ENCODE data around the gene RELL2.

DNA sequence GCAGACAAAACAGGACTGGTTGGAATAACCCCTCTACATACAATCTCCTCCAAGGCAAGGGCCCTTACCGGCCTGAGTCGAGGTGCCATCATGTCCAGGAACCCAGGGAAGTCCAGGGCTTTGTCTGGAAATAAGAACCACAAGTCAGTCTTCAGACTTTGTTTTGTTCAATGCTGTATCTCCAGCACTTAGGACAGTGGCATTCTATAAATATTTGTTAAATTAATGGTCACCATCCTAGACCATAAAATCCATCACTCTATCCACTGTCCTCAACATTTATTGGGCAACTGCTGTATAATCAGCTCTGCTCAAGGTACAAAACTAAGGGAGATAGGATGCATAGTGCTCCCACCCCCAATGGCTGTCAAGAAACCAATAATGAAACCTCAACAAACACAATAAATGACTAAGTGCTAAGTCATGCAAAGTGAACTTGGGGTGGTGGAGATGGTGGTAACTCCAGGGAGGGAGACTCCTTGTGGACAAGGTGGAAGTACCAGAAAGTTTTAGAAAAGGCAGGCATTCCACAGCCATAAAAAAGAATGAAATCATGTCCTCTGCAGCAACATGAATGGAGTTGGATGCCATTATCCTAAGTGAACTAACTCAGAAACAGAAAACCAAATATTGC is 5.0 kb downstream of the RELL2 start:
- TF ChIP-seq, protein P1, sequence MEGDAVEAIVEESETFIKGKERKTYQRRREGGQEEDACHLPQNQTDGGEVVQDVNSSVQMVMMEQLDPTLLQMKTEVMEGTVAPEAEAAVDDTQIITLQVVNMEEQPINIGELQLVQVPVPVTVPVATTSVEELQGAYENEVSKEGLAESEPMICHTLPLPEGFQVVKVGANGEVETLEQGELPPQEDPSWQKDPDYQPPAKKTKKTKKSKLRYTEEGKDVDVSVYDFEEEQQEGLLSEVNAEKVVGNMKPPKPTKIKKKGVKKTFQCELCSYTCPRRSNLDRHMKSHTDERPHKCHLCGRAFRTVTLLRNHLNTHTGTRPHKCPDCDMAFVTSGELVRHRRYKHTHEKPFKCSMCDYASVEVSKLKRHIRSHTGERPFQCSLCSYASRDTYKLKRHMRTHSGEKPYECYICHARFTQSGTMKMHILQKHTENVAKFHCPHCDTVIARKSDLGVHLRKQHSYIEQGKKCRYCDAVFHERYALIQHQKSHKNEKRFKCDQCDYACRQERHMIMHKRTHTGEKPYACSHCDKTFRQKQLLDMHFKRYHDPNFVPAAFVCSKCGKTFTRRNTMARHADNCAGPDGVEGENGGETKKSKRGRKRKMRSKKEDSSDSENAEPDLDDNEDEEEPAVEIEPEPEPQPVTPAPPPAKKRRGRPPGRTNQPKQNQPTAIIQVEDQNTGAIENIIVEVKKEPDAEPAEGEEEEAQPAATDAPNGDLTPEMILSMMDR (IDR thresholded peaks at IDR 0.05; ENCODE audit: insufficient read depth, low read length), result no peak
- TF ChIP-seq POLR2AphosphoS5 (IDR thresholded peaks at IDR 0.05; ENCODE audit: low read depth) (no peak), SPI1 (IDR thresholded peaks at IDR 0.05; ENCODE audit: borderline replicate concordance, low read depth) (no peak)
